Lower lobe of right lung (tissue), 2 donors: ENCODE measurements around the gene RBPMS2. TPM values are rescaled to one million over a fixed set of nuclear protein-coding genes. Genes with fewer than 3 reads are reported as not detected.

ENCODE experiments used
- ATAC-seq, 2 donors: fragments of 200-7000 bp; cut with Tn5 transposase; one replicate each; pipeline ENCODE4 v1.9.1; 2020 to 2022; ENCODE audit warnings: mild to moderate bottlenecking in 2 of 2, moderate library complexity in 2 of 2
- DNase-seq: peaks from one replicate; pipeline ENCODE4 v3.0.0-alpha.2; 2020
- H3K27ac ChIP-seq: fragments of 200-600 bp; one replicate; pipeline ENCODE4 v1.8.0; 2022
- H3K27me3 ChIP-seq: fragments of 200-600 bp; one replicate; pipeline ENCODE4 v1.8.0; 2022; ENCODE audit warnings: low read depth
- H3K36me3 ChIP-seq: fragments of 200-600 bp; one replicate; pipeline ENCODE4 v1.8.0; 2022; ENCODE audit warnings: mild to moderate bottlenecking
- H3K4me1 ChIP-seq: fragments of 200-600 bp; one replicate; pipeline ENCODE4 v1.8.0; 2022
- H3K4me3 ChIP-seq: fragments of 200-600 bp; one replicate; pipeline ENCODE4 v1.8.0; 2022; ENCODE audit warnings: mild to moderate bottlenecking
- H3K9me3 ChIP-seq: fragments of 200-600 bp; one replicate; pipeline ENCODE4 v1.8.0; 2022
- intact Hi-C: fragments of 100-400 bp; cut with DNase I; formaldehyde crosslinking; loops from one replicate; pipeline ENCODE4 v1.11.0; 2022
- total RNA-seq: library from RNA; stranded (reverse); fragmentation: NEBNext Ultra II Directional; extraction: Animal tissue kit (Norgen Biotek cat#: 25700); gene quantifications from one replicate; pipeline ENCODE4 v1.2.1, GENCODE V29; 2021
- TF ChIP-seq, protein P1 (sequence below): fragments of 200-600 bp; IDR thresholded peaks from one replicate; pipeline ENCODE4 v1.8.0; 2022; ENCODE audit warnings: antibody characterized with exemption, mild to moderate bottlenecking
- donor health status: DM: no; HTN: yes; CAD: no; lungs with severe emphysema.

The RBPMS2 gene
- total RNA-seq, 1 donor from 2014 or later: 4.0 TPM

DNA sequence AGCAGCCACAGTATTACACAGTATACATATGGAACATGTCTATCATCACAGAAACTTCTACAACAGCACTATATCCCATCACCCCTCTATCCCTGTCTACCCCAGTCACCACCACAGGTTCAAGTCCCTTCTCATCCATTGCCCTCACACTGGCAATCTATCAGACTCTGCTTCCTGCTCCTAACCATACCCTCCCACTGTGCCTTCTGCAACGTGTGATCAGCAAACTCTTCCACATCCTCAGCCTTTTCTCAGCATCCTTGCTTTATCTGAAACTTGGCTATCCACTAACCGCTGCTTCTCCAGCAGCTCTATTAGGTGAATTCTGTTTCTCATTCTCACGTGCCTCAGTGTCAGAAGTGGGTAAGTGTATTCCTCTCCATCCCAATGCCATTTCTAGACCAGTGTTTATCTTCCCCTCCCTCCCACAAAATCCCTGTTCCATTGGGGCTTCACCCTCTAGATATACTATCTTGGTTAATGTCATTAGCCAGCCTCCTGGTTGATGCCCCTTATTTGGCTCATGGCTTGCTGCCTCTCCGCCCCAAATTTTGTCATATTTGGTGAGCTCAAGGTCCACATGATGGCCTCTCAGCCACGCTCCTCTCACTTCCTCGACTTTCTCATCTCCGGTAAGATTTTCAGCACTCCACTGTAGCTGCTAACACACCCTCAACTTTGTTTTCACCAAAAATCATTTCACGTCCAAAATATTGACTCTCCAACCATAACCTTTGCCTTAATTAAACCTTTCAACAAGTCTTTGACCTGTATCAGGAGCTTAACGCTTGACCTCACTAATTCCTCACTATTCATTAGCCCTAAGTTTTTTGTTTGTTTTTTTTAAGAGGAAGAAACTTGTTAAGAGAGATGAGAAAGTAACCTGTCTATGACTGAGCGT, 69.1 kb downstream of the RBPMS2 start:
- H3K36me3 ChIP-seq: no peaks in the 10 kb centered on the region
- no peaks in the 10 kb centered on the region for H3K27me3 ChIP-seq
- no peak overlapping the region for H3K4me3 ChIP-seq
- TF ChIP-seq, protein P1, sequence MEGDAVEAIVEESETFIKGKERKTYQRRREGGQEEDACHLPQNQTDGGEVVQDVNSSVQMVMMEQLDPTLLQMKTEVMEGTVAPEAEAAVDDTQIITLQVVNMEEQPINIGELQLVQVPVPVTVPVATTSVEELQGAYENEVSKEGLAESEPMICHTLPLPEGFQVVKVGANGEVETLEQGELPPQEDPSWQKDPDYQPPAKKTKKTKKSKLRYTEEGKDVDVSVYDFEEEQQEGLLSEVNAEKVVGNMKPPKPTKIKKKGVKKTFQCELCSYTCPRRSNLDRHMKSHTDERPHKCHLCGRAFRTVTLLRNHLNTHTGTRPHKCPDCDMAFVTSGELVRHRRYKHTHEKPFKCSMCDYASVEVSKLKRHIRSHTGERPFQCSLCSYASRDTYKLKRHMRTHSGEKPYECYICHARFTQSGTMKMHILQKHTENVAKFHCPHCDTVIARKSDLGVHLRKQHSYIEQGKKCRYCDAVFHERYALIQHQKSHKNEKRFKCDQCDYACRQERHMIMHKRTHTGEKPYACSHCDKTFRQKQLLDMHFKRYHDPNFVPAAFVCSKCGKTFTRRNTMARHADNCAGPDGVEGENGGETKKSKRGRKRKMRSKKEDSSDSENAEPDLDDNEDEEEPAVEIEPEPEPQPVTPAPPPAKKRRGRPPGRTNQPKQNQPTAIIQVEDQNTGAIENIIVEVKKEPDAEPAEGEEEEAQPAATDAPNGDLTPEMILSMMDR: no peak
- no peak for ATAC-seq
- no peaks in the 10 kb centered on the region for H3K9me3 ChIP-seq
- H3K4me1 ChIP-seq: peaks cover 16% of the 10 kb centered on the region
- no peak overlapping the region for H3K27ac ChIP-seq
- intact Hi-C loops: no loop called here
- no peak for DNase-seq

DNA sequence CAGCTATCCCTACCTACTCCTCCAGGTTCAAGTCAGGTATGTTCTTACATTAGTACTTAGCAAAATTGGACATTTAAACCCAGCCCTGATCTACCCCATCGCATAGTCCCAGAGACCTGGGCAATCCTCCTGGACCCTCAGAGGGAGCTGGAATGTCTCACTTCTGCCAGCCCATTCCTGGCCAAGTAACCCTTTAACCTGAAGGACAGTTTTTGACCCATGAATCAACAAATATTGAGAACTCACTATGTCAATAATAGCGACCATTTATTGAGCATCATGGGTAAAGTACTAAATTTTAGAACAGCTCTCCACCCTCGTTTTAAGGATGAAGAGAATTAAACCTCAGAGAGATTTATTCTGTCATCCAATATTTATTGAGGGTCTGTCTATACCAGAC, 70.4 kb downstream of the RBPMS2 start:
- DNase-seq (no peak), ATAC-seq (no peak)
- H3K27me3 ChIP-seq: no peaks in the 10 kb centered on the region
- H3K4me1 ChIP-seq: peaks cover 28% of the 10 kb centered on the region
- H3K9me3 ChIP-seq: no peaks in the 10 kb centered on the region
- H3K36me3 ChIP-seq: no peaks in the 10 kb centered on the region
- H3K4me3 ChIP-seq: no peak overlapping the region
- TF ChIP-seq, protein P1: no peak
- intact Hi-C loops: no loop called here
- H3K27ac ChIP-seq: no peak overlapping the region

DNA sequence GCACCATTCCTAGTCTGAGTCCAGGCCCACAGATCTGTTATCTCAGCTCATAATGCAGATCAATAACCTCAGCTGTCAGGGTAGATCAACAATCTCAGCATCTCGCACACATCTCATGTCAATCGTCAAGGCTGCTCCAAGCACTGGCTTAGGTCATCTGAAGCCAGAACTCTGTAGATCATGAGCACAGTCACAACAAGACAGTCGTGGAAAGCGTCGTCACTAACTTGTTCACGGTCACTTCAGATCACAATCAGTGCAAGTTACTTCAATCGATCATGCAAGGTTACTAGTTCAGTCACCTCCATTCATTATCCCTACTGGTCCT, 71.8 kb downstream of the RBPMS2 start:
- ATAC-seq: peak; percentile 1
- Histone ChIP-seq H3K27me3 (no peaks in the 10 kb centered on the region), H3K9me3 (no peaks in the 10 kb centered on the region), H3K27ac (peak overlapping the region; percentile 90), H3K4me1 (peaks cover 42% of the 10 kb centered on the region), H3K36me3 (no peaks in the 10 kb centered on the region), H3K4me3 (peak overlapping the region; percentile 82)
- intact Hi-C loops: no loop called here
- TF ChIP-seq, protein P1: no peak
- DNase-seq: no peak

DNA sequence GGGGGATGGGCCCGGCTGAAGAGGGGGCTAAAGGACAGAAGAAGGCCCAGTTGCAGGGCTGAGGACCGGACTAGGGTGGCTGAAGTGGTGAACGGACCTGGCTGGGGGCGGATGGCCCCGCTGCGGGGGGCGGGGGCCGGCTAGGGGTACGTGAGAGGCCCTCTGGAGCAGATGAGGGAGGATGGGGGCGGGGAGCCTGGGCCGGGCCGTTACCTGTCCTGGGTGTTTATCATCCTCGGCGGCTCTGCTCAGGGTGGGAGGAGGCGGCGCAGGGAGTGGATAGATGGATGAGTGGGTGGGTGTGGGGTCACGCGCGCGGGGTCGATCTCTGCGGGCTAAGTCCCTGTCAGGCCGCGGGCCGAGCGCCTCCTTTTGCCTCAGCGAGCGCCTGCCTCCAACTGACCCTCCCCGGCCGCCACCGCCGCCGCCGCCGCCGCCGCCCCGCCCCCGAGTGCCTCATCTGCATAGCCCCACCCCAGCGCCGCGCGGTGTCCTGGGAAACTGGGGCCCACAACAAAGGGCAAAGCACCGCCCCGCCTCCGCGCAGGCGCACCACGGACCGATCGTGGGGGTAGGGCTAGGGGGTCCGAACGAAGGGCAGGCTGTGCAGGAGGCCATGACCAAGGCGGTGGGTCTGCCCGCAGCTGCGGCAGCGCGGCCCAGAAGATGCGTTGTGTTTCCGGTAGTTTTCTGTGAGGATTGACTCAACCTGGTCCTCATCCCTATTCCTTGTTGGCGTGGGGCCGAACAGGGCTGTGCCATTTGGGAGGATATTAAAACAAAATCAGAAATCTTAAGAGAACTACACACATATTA, 72.4 kb downstream of the RBPMS2 start:
- no peaks in the 10 kb centered on the region for H3K9me3 ChIP-seq
- peak overlapping the region; percentile 90 for H3K27ac ChIP-seq
- no peaks in the 10 kb centered on the region for H3K36me3 ChIP-seq
- intact Hi-C loops: no loop called here
- DNase-seq (peak; percentile 98), ATAC-seq (peak; percentile 97 to 98)
- TF ChIP-seq, protein P1: no peak
- H3K27me3 ChIP-seq: no peaks in the 10 kb centered on the region
- H3K4me3 ChIP-seq: peak overlapping the region; percentile 82
- peaks cover 48% of the 10 kb centered on the region for H3K4me1 ChIP-seq

DNA sequence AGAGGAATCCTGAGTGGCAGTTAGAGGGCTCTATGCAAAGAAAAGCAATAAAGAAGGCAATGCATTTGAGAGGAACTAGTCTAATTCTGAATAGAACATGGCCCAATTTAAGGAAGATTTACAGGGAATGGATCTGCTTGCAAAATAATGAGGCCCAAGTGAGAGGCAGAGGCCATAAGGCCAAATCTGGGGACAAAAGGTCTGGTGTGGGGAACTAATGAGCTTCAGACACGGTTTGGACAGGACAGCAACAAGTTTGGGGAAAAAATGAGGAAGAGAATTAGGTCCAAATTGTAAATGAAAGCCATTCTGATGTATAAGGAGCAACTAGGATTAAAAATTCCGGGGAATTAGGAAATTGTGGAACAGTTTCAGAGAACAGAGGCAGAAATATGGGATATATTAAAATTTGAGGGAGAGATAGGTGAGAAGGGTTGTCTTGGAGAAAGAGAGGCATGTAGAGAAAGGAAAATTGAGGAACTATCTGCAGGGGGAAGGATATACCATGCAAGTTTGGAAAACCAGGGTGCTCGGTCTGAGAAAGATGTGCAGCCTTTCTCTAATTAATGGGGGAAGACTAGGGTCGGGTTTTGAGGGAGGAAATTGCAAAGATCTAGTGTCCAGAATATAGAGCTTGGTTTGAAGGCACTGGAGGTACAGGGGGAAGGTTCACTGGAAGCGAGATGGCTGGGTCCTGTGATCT, 73.8 kb downstream of the RBPMS2 start:
- no peaks in the 10 kb centered on the region for H3K36me3 ChIP-seq
- intact Hi-C loops: no loop called here
- H3K4me1 ChIP-seq: peaks cover 62% of the 10 kb centered on the region
- DNase-seq: no peak
- H3K9me3 ChIP-seq: no peaks in the 10 kb centered on the region
- H3K27me3 ChIP-seq: no peaks in the 10 kb centered on the region
- no peak for ATAC-seq
- H3K4me3 ChIP-seq: peak overlapping the region; percentile 82
- TF ChIP-seq, protein P1: no peak
- peak overlapping the region; percentile 70 for H3K27ac ChIP-seq
